Thyroid gland (tissue), 4 donors: Measurements from ENCODE around the gene ZNF723. TPM values are rescaled to one million over a fixed set of nuclear protein-coding genes. Genes with fewer than 3 reads are reported as not detected.
A peak's percentile ranks its signal among the peaks of the same experiment; 100 is the strongest.
"Not testable (repeated sequence)": the region's sequence is repeated elsewhere in the genome, so short reads cannot be mapped to it uniquely, and the experiment has no call there.

ENCODE experiments used
- DNase-seq, 2 donors: peaks; one replicate each; pipeline ENCODE4 v3.0.0-alpha.2; 2019
- H3K27ac ChIP-seq, 3 donors: fragments of 200-600 bp; sonication (generic); 1 replicate in 2 of 3; 2 replicates in 1 of 3; pipeline ENCODE4 v1.5.1; 2016 to 2019; ENCODE audit warnings: mild to moderate bottlenecking in 1 of 3, moderate library complexity in 1 of 3
- H3K27me3 ChIP-seq: fragments of 200-600 bp; sonication (generic); one replicate; pipeline ENCODE4 v1.5.1; 2019
- H3K36me3 ChIP-seq, 2 donors: fragments of 200-600 bp; sonication (generic); one replicate each; pipeline ENCODE4 v1.5.1; 2016 to 2019
- H3K4me1 ChIP-seq, 2 donors: fragments of 200-600 bp; sonication (generic); one replicate each; pipeline ENCODE4 v1.5.1; 2017 to 2019
- H3K4me3 ChIP-seq, 3 donors: fragments of 200-600 bp; sonication (generic); replicated peaks in 1 of 3; 1 replicate in 2 of 3; 2 replicates in 1 of 3; pipeline ENCODE4 v1.5.1; 2016; ENCODE audit warnings: mild to moderate bottlenecking in 1 of 3
- H3K9me3 ChIP-seq: fragments of 200-600 bp; sonication (generic); one replicate; pipeline ENCODE4 v1.5.1; 2017
- POLR2A ChIP-seq, 2 donors: fragments of 450-650 bp; IDR thresholded peaks; one replicate each; pipeline ENCODE4 v1.6.1; 2017; ENCODE audit warnings: antibody characterized with exemption in 2 of 2, mild to moderate bottlenecking in 2 of 2, moderate library complexity in 1 of 2
- WGBS, 2 donors: methylation state at CpG; one replicate each; pipeline ENCODE4 v1.1.5; 2017; 5-methylcytosine and 5-hydroxymethylcytosine counted together
- intact Hi-C: fragments of 100-400 bp; cut with DNase I; formaldehyde crosslinking; loops from one replicate; pipeline ENCODE4 v1.15.1; 2023
- total RNA-seq, 4 donors: library from RNA; depleted of rRNA; stranded (reverse); fragments of >200 nt; gene quantifications; one replicate each; pipeline ENCODE4 v1.2.3, GENCODE V29; 2016
- TF ChIP-seq, protein P1 (sequence below), 6 experiments: fragments of 200-600 bp in 3 of 6; fragments of 450-650 bp in 3 of 6; sonication (generic) in 3 of 6; IDR thresholded peaks; one replicate each; pipeline ENCODE4 v1.5.1; 2016 to 2019; ENCODE audit warnings: antibody characterized with exemption in 6 of 6, mild to moderate bottlenecking in 2 of 6, inconsistent platforms in 1 of 6, moderate library complexity in 1 of 6

ZNF723 gene
- total RNA-seq, 4 donors from 2014 or later = 0.22 TPM; not detected in 3

DNA sequence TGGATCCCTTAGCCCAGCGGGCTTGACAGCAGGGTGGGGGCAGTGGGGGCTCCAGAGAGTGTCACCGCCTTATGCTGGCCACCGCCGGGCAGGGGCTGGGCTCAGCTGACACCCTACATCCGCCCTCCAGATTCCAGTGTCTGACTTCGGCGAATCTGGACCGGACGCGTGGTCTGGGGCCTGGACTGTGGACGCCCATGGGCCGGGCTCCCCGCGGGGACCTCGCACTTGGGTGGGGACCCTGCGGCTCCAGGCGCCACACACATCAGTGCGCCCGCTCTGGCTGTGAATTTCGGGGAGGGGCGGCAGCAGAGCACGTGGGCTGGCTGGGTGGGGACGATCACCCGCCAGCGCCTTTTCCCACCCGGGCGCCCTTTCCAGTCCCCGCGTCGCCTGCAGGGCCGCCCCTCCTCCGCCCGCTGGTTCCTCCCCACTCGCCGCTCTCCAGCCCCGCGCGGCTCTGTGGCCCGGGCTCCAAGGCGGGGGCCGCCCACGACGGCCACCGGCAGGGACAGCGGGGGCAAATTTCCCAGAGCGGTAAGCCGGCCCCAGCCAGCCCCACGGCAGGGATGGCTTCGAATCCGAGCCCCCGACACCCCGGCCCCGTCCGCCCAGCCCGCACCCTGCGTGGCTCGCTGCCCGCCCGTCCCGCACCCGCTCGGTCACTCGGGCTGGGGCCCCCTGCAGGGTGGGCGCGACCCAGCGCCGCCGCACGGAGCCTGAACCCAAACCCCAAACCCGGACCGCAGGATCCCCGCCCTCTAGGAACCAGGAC, 24.8 kb upstream of the ZNF723 start:
- no peaks in the 10 kb centered on the region for H3K36me3 ChIP-seq
- TF ChIP-seq POLR2A (IDR thresholded peaks at IDR 0.05) = no peak
- TF ChIP-seq, protein P1, sequence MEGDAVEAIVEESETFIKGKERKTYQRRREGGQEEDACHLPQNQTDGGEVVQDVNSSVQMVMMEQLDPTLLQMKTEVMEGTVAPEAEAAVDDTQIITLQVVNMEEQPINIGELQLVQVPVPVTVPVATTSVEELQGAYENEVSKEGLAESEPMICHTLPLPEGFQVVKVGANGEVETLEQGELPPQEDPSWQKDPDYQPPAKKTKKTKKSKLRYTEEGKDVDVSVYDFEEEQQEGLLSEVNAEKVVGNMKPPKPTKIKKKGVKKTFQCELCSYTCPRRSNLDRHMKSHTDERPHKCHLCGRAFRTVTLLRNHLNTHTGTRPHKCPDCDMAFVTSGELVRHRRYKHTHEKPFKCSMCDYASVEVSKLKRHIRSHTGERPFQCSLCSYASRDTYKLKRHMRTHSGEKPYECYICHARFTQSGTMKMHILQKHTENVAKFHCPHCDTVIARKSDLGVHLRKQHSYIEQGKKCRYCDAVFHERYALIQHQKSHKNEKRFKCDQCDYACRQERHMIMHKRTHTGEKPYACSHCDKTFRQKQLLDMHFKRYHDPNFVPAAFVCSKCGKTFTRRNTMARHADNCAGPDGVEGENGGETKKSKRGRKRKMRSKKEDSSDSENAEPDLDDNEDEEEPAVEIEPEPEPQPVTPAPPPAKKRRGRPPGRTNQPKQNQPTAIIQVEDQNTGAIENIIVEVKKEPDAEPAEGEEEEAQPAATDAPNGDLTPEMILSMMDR (IDR thresholded peaks at IDR 0.05) = no peak
- WGBS, 2 donors = 4 to 12% methylated on average over 12 to 16 of the region's 72 CpGs
- no peak overlapping the region for H3K27ac ChIP-seq
- H3K4me1 ChIP-seq = no peaks in the 10 kb centered on the region
- no peaks in the 10 kb centered on the region for H3K9me3 ChIP-seq
- intact Hi-C loops = no loop called here
- H3K4me3 ChIP-seq = no peak overlapping the region
- no peaks in the 10 kb centered on the region for H3K27me3 ChIP-seq
- DNase-seq = no peak

DNA sequence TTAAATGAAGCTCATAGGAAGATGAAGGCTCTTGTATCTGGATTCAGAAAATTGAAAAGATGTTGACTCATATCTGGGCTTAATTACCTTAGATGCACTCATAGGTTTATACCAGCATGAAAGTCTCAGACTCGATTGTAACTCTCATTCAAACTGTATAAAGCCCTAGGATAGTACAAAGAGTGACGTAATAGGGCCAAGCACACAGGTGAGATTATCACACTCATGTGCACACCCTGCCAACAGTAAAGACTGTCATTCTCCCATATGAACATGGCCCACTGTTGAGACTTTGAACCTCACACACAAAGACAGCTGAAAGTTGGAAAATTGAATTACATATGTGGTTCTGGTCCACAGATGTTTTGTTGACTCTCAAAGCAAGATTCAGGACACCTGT, 18.0 kb upstream of the ZNF723 start:
- H3K36me3 ChIP-seq = no peaks in the 10 kb centered on the region
- 81 to 86% methylated on average over 2 of the region's 2 CpGs for WGBS, 2 donors
- no peak overlapping the region for H3K27ac ChIP-seq

DNA sequence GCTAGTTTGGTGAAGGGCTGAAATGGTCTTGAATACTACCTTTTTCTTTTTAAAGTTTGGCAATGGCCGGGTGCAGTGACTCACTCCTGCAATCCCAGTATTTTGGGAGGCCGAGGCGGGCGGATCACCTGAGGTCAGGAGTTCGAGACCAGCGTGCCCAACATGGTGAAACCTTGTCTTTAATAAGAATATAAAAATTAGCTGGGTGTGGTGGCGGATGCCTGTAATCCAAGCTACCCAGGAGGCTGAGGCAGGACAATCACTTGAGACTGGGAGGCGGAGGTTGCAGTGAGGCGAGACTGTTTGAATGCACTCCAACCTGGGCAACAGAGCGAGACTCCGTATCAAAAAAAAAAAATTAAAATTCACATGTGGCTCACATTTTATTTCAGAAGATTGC, 880 bp upstream of the ZNF723 start:
- H3K4me1 ChIP-seq = no peaks in the 10 kb centered on the region
- DNase-seq = no peak
- intact Hi-C loops = no loop called here

More for the DNA sequence above, 18.0 kb upstream of the ZNF723 start:
- intact Hi-C loops = no loop called here
- Histone ChIP-seq H3K4me1 (no peaks in the 10 kb centered on the region), H3K9me3 (no peaks in the 10 kb centered on the region), H3K27me3 (no peaks in the 10 kb centered on the region), H3K4me3 (no peak overlapping the region)
- no peak for TF ChIP-seq POLR2A (IDR thresholded peaks at IDR 0.05)
- TF ChIP-seq, protein P1 (IDR thresholded peaks at IDR 0.05) = no peak
- DNase-seq = no peak

DNA sequence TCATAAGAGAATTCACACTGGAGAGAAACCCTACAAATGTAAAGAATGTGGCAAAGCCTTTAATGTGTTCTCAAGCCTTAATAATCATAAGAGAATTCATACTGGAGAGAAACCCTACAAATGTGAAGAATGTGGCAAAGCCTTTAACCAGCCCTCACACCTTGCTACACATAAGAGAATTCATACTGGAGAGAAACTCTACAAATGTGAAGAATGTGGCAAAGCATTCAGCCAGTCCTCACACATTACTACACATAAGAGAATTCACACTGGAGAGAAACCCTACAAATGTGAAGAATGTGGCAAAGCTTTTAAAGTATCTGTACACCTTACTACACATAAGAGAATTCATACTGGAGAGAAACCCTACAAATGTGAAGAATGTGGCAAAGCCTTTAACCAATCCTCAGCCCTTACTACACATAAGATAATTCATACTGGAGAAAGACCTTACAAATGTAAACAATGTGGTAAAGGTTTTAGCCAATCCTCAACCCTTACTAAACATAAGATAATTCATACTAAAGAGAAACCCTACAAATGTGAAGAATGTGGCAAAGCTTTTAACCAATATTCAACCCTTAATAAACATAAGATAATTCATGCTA, 25.7 kb downstream of the ZNF723 start:
- DNase-seq, H3K27ac ChIP-seq, H3K4me1 ChIP-seq, H3K27me3 ChIP-seq, H3K36me3 ChIP-seq, H3K4me3 ChIP-seq, intact Hi-C loops: not testable (repeated sequence)
- peaks cover 14% of the 10 kb centered on the region for H3K9me3 ChIP-seq

More for the DNA sequence above, 880 bp upstream of the ZNF723 start:
- H3K27me3 ChIP-seq = no peaks in the 10 kb centered on the region
- H3K4me3 ChIP-seq = no peak overlapping the region
- H3K9me3 ChIP-seq = no peaks in the 10 kb centered on the region
- no peaks in the 10 kb centered on the region for H3K36me3 ChIP-seq
- no peak overlapping the region for H3K27ac ChIP-seq
- TF ChIP-seq, protein P1 (IDR thresholded peaks at IDR 0.05) = no peak
- no peak for TF ChIP-seq POLR2A (IDR thresholded peaks at IDR 0.05)
- 95 to 96% methylated on average over 11 of the region's 11 CpGs for WGBS, 2 donors

DNA sequence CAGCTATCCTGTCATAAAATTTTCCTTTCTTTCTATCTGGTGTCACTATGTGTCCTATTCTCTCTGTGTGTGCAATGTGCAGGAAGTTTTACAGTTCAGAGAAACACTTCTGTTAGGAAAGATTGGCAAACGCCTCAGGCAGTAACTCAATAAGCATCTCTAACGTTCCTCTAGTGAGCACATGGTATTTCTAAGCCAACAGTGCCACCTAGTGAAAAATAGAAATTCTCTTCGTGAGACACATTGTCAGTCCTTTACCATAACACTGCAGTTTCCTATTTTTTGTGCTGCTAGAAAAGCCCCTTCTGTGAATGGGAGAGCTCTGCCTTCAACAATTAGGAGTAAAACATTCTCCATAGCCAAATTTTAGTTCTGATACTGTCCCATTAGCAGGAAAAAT, 50.7 kb downstream of the ZNF723 start:
- intact Hi-C loops = no loop called here
- H3K27me3 ChIP-seq = no peaks in the 10 kb centered on the region
- no peak overlapping the region for H3K4me3 ChIP-seq
- no peak for DNase-seq
- H3K9me3 ChIP-seq = no peaks in the 10 kb centered on the region
- H3K4me1 ChIP-seq = no peaks in the 10 kb centered on the region
- H3K36me3 ChIP-seq = no peaks in the 10 kb centered on the region
- 1 to 5% methylated on average over 3 of the region's 3 CpGs for WGBS, 2 donors
- H3K27ac ChIP-seq = no peak overlapping the region
- TF ChIP-seq POLR2A (IDR thresholded peaks at IDR 0.05) = no peak
- TF ChIP-seq, protein P1 (IDR thresholded peaks at IDR 0.05) = peak in 2 of 6 experiments; percentile 35 to 48
